Mucosa of rectum (tissue), 2 donors: Measurements from ENCODE around the gene PLEKHO2.

Source experiments
- H3K27ac ChIP-seq, 2 donors: one replicate each; pipeline ENCODE4 v1.7.0; 2013; ENCODE audit warnings: inconsistent platforms in 2 of 2, low read depth in 2 of 2, low read length in 2 of 2
- H3K27me3 ChIP-seq, 2 donors: one replicate each; pipeline ENCODE4 v1.7.0; 2013; ENCODE audit warnings: low read length in 2 of 2; ENCODE audit not compliant: control insufficient read depth in 2 of 2, insufficient read depth in 2 of 2
- H3K36me3 ChIP-seq, 2 donors: one replicate each; pipeline ENCODE4 v1.7.0; 2013; ENCODE audit warnings: low read length in 2 of 2; ENCODE audit not compliant: control insufficient read depth in 2 of 2, insufficient read depth in 2 of 2
- H3K4me1 ChIP-seq, 2 donors: one replicate each; pipeline ENCODE4 v1.7.0; 2013; ENCODE audit warnings: low read length in 2 of 2, mild to moderate bottlenecking in 1 of 2; ENCODE audit not compliant: control insufficient read depth in 2 of 2, insufficient read depth in 2 of 2
- H3K4me3 ChIP-seq, 2 donors: one replicate each; pipeline ENCODE4 v1.7.0; 2013; ENCODE audit warnings: low read length in 2 of 2
- H3K9ac ChIP-seq, 2 donors: one replicate each; pipeline ENCODE4 v1.7.0; 2013; ENCODE audit warnings: low read length in 2 of 2, low read depth in 1 of 2, mild to moderate bottlenecking in 1 of 2
- H3K9me3 ChIP-seq, 2 donors: one replicate each; pipeline ENCODE4 v1.7.0; 2013; ENCODE audit warnings: low read length in 2 of 2; ENCODE audit not compliant: control insufficient read depth in 2 of 2
- donor health status: healthy.
- donor health status: Normal muscosa, but diverticular disease.

The PLEKHO2 gene

DNA sequence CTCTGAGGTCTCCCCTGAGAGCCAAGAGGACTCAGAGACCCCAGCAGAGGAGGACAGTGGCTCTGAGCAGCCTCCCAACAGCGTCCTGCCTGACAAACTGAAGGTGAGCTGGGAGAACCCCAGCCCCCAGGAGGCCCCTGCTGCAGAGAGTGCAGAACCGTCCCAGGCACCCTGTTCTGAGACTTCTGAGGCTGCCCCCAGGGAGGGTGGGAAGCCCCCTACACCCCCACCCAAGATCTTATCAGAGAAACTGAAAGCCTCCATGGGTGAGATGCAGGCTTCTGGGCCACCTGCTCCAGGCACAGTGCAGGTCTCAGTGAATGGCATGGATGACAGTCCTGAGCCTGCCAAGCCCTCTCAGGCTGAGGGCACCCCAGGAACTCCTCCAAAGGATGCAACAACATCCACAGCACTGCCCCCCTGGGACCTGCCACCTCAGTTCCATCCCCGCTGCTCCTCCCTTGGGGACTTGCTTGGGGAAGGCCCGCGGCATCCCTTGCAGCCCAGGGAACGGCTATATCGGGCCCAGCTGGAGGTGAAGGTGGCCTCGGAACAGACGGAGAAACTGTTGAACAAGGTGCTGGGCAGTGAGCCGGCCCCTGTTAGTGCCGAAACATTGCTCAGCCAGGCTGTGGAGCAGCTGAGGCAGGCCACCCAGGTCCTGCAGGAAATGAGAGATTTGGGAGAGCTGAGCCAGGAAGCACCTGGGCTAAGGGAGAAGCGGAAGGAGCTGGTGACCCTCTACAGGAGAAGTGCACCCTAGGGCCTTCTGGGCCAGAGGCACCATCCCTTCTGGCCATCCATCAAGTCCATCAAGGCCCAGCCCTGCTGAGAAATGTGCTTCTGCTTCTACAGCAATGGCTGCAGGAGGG is 23.6 kb downstream of the PLEKHO2 start:
- H3K27me3 ChIP-seq, result no peaks in the 10 kb centered on the region
- H3K4me1 ChIP-seq, result no peaks in the 10 kb centered on the region
- H3K9ac ChIP-seq, result no peak overlapping the region
- peak overlapping the region; percentile 30 to 67 for H3K27ac ChIP-seq
- no peaks in the 10 kb centered on the region for H3K9me3 ChIP-seq
- peaks cover 3 to 22% of the 10 kb centered on the region in 2 donors for H3K36me3 ChIP-seq
- H3K4me3 ChIP-seq, result no peak overlapping the region

DNA sequence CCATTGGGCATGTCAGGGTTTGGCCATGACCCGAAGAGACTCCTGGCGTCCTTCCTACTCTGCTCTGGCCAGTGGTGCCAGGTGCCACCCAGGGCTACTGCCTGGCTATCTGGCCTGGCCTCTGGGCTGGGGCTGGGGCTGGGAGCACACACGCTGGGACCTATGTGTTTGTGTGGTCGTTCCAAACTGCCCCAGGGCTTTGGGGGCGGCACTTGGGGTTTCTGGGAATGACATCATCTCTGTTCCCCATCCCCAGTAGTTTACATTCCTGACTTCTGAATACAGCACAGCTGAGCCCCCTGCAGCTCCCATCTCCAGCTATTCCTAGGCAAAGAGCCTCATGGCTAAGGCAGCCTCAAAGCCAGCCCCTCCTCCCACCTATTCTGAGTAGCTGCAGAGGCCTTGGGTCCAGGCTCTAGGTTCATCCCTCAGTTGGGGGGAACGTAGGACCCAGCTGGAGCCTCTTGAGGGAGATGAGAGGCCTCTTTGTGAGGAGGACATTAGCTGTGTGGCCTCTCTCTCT is 24.3 kb downstream of the PLEKHO2 start:
- H3K4me1 ChIP-seq, result no peaks in the 10 kb centered on the region
- no peaks in the 10 kb centered on the region for H3K27me3 ChIP-seq
- H3K4me3 ChIP-seq, result no peak overlapping the region
- peak overlapping the region; percentile 30 to 67 for H3K27ac ChIP-seq
- H3K9me3 ChIP-seq, result no peaks in the 10 kb centered on the region
- peaks cover 3 to 18% of the 10 kb centered on the region in 2 donors for H3K36me3 ChIP-seq
- H3K9ac ChIP-seq, result no peak overlapping the region

DNA sequence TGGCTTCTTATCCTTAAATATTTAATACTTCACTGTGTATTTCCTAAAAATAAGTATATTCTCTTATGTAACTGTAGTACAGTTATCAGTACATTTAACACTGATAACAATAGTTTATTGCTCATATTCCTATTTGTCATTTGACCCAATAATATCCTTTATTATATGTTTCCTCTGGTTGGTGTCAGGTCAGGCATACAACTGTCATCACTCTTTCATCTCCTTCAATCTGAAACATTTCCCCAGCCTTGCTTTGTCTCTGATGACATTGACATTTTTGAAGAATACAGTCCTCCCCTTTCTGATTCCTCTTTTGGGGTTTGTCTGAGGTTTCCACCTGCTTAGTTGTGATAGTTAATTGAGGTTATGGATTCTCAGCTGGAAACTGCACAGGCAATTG is 27.8 kb downstream of the PLEKHO2 start:
- Histone ChIP-seq H3K27me3 (no peaks in the 10 kb centered on the region), H3K9ac (no peak overlapping the region), H3K9me3 (no peaks in the 10 kb centered on the region), H3K4me3 (no peak overlapping the region), H3K4me1 (no peaks in the 10 kb centered on the region), H3K36me3 (peaks cover 3 to 11% of the 10 kb centered on the region in 2 donors), H3K27ac (no peak overlapping the region)

DNA sequence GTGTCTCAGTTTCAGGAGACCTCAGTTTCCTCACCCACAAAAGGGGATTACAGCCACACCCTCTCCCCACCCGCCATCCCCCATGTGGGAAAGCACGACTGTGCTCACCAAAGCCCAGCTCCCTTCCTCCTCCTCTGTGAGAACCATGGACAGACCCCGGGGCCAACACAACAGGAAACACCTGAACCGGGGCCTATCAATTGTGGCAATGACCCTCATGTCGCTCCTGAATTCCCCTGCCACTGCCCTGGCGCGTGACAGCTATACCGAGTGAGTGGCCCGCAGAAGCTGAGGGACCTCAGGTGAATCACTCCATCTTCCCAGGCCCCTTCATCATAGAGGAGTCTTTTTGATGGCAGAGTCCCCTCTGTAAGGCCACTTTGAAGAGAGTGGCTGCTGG is 28.6 kb downstream of the PLEKHO2 start:
- Histone ChIP-seq H3K27me3 (no peaks in the 10 kb centered on the region), H3K4me1 (no peaks in the 10 kb centered on the region), H3K27ac (no peak overlapping the region), H3K4me3 (no peak overlapping the region), H3K36me3 (peaks cover 0 to 7% of the 10 kb centered on the region in 2 donors), H3K9me3 (no peaks in the 10 kb centered on the region), H3K9ac (no peak overlapping the region)

DNA sequence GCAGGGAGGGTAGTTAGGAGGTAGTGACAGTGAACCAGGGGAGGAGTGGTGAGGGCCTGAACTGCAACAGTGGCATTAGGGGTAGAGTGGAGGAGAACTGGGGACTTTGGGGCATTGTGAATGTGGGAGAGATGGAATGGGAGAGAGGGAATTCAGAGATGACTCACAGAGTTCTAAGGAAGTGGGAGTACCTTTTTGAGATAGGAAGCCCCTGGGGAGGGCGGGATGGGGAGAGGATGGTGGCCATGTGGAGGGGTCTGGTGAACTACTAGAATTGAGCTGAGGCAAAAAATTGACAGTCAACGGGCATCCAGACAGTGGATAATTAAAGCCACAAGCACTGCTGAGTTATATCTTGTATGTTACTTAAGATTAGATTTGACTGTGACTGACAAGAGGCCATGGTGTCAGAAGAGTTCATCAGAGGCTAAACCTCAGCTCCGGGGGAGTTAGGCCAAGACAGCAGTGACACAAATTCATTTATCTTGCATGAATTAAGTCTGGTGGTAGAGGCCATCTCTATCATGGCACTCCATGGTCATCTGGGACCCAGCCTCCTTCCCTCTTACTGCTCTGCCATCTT is 34.0 kb downstream of the PLEKHO2 start:
- Histone ChIP-seq H3K4me3 (no peak overlapping the region), H3K9me3 (no peaks in the 10 kb centered on the region), H3K27ac (no peak overlapping the region), H3K9ac (no peak overlapping the region), H3K4me1 (peaks cover 0 to 3% of the 10 kb centered on the region in 2 donors), H3K27me3 (no peaks in the 10 kb centered on the region), H3K36me3 (no peaks in the 10 kb centered on the region)

DNA sequence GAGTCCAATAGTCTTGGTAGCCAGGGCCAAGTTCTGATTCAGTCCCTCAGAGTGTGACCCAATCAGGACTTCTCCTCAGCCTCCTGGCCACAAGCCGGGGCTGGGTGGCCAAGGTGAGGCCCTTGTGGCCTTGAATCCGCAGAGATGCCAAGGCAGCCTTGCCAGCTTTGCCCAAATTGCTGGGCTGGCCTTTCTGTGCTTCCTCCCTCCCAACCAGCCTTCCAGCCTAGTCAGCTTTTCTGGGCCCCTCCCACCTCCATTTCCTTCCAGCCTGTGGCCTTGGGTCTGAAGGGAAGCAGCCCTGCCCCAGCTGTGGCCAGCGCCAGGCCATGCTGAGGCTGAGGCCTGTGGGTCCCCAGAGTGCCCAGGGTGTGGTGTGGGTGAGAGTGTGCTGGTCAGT is 35.7 kb downstream of the PLEKHO2 start:
- Histone ChIP-seq H3K4me1 (peaks cover 0 to 3% of the 10 kb centered on the region in 2 donors), H3K4me3 (no peak overlapping the region), H3K27me3 (no peaks in the 10 kb centered on the region), H3K27ac (peak overlapping the region; percentile 51 to 65), H3K36me3 (no peaks in the 10 kb centered on the region), H3K9ac (peak overlapping the region in 1 of 2 donors; percentile 32), H3K9me3 (no peaks in the 10 kb centered on the region)

DNA sequence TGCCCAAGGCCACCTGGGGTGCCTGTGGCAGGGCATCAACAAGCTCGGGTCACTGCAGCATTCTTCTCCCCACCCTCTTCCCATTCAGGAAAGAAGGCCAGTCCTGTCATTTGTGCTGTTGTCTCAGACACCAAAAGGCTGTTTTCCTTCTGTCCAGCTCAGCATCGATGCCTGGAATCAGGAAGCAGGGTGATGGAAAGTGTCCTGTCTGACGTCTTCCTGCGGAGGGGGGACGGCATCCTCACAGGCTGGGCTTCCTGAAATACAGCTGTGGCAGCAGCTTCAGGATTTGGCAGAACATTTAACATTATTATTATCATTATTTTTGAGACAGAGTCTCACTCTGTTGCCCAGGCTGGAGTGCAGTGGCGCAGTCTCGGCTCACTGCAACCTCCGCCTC is 37.0 kb downstream of the PLEKHO2 start:
- peak overlapping the region in 1 of 2 donors; percentile 65 for H3K27ac ChIP-seq
- no peak overlapping the region for H3K4me3 ChIP-seq
- no peak overlapping the region for H3K9ac ChIP-seq
- peaks cover under 1 to 6% of the 10 kb centered on the region in 2 donors for H3K4me1 ChIP-seq
- no peaks in the 10 kb centered on the region for H3K9me3 ChIP-seq
- no peaks in the 10 kb centered on the region for H3K27me3 ChIP-seq
- H3K36me3 ChIP-seq, result no peaks in the 10 kb centered on the region

DNA sequence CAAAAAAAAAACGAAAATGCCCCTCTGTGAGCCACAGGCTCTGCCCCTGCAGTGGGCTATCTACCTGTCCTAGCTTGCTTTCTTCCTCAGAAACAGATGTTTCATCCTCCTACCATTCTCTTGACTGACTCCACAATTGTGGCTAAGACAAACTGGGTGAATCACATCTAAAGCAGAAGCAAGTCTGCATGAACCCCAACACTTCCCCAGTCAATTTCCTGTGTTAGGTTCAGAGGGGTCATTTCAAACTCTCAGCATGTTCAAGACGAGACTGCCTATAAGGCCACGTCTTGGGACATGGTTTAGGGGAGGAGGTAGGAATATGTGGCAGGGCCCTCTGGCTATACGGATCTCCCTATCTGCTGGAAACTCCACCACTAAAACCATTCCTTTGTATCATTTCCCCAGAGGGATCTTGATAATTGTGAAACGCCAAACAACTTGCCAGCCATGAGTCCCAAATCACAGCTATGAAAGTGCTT is 41.4 kb downstream of the PLEKHO2 start:
- H3K27me3 ChIP-seq, result no peaks in the 10 kb centered on the region
- H3K27ac ChIP-seq, result peak overlapping the region; percentile 32 to 74
- no peak overlapping the region for H3K9ac ChIP-seq

DNA sequence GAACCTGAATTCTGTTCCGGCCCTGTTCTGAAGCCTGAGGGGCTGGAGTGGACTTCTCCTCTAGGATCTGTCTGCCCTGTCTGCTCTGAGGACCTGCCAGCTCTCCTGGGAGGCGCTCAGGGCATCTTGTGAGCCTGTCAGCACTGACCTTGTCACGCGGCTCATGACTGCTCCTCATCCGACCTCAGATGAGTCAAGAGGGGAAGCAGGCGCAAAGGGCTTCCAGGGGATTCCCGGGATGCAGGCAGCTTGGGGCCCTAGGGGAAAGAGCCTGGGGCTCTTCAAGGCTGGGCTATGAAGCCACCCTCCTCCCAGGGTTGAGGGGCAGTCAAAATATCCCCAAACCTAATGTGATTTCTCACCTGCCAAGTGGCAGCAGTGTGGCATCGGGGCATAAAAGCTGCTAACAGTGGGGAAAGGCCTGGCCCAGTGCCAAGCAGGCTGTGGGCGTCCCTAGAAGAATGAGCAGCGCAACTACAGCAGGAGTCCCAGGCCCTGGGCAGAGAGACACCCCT is 42.3 kb downstream of the PLEKHO2 start:
- Histone ChIP-seq H3K4me3 (no peak overlapping the region), H3K27me3 (no peaks in the 10 kb centered on the region), H3K4me1 (peaks cover 7 to 8% of the 10 kb centered on the region in 2 donors), H3K9me3 (no peaks in the 10 kb centered on the region), H3K36me3 (no peaks in the 10 kb centered on the region), H3K27ac (peak overlapping the region; percentile 32 to 74), H3K9ac (no peak overlapping the region)

More for the DNA sequence above, 41.4 kb downstream of the PLEKHO2 start:
- Histone ChIP-seq H3K36me3 (no peaks in the 10 kb centered on the region), H3K4me1 (peaks cover 7 to 8% of the 10 kb centered on the region in 2 donors), H3K9me3 (no peaks in the 10 kb centered on the region), H3K4me3 (no peak overlapping the region)

DNA sequence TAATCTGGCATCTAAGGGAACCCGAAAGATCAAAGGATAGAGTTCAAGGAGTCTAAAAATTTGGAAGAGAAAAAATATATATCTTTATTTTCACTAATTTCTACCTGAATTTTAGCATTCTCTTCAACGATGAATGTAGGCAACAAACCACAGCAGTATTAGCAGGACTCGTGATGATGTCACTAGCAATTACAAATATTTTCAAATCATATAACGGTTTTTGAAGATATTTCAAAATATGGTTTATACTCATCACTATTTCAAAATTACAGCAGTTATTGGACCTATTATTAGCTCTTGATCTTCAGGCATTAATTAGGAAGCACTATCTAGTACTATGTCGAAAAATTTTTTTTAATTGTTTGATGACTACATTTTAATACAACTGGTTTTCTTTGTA is 43.0 kb downstream of the PLEKHO2 start:
- peaks cover 7 to 8% of the 10 kb centered on the region in 2 donors for H3K4me1 ChIP-seq
- H3K4me3 ChIP-seq, result no peak overlapping the region
- H3K36me3 ChIP-seq, result no peaks in the 10 kb centered on the region
- no peak overlapping the region for H3K27ac ChIP-seq
- no peaks in the 10 kb centered on the region for H3K27me3 ChIP-seq
- no peak overlapping the region for H3K9ac ChIP-seq
- no peaks in the 10 kb centered on the region for H3K9me3 ChIP-seq
